HepG2 (cell line): ENCODE data around the gene KCNJ6. TPM values are rescaled to one million over a fixed set of nuclear protein-coding genes. Genes with fewer than 3 reads are reported as not detected.

ENCODE experiments used
- ARNT ChIP-seq: fragments of 450-650 bp; IDR thresholded peaks from 2 replicates; pipeline ENCODE4 v1.6.1; 2017
- CSRNP2 ChIP-seq: sonication (generic); formaldehyde crosslinking; conservative IDR thresholded peaks from 2 replicates; pipeline ENCODE4 v1.8.0; 2022; ENCODE audit warnings: low read depth, missing genetic modification reagents
- DDIT3 ChIP-seq: sonication (generic); formaldehyde crosslinking; IDR thresholded peaks from 2 replicates; pipeline ENCODE4 v1.4.0; 2020; ENCODE audit warnings: mild to moderate bottlenecking, missing genetic modification reagents
- GLMP ChIP-seq: sonication (generic); formaldehyde crosslinking; IDR thresholded peaks from 2 replicates; pipeline ENCODE4 v1.9.0; 2021; ENCODE audit warnings: missing genetic modification reagents, mild to moderate bottlenecking, borderline replicate concordance
- HNRNPK ChIP-seq: fragments of 200-400 bp; formaldehyde crosslinking; IDR thresholded peaks from 2 replicates; pipeline ENCODE4 v1.6.1; 2018; ENCODE audit warnings: low read length, low read depth, moderate library complexity, mild to moderate bottlenecking; ENCODE audit not compliant: poor library complexity, severe bottlenecking
- KDM6A ChIP-seq: IDR thresholded peaks from 2 replicates; pipeline ENCODE4 v1.6.1; 2016; ENCODE audit warnings: low read depth
- PAX8 ChIP-seq: sonication (generic); formaldehyde crosslinking; IDR thresholded peaks from 2 replicates; pipeline ENCODE4 v1.8.0; 2022; ENCODE audit warnings: mild to moderate bottlenecking, missing genetic modification reagents, borderline replicate concordance
- REST ChIP-seq, 2 experiments: IDR thresholded peaks; 2 replicates each; pipeline ENCODE4 v1.6.1; 2011 to 2012; ENCODE audit warnings: low read length in 2 of 2, borderline replicate concordance in 1 of 2, low read depth in 1 of 2, mild to moderate bottlenecking in 1 of 2, moderate library complexity in 1 of 2
- REXO4 ChIP-seq: sonication (generic); formaldehyde crosslinking; IDR thresholded peaks from 2 replicates; pipeline ENCODE4 v1.8.0; 2022; ENCODE audit warnings: missing genetic modification reagents, mild to moderate bottlenecking, borderline replicate concordance
- RNF219 ChIP-seq: sonication (generic); formaldehyde crosslinking; IDR thresholded peaks from 2 replicates; pipeline ENCODE4 v1.5.0; 2020; ENCODE audit warnings: mild to moderate bottlenecking, missing genetic modification reagents
- ZNF138 ChIP-seq: sonication (generic); formaldehyde crosslinking; IDR thresholded peaks from 2 replicates; pipeline ENCODE4 v1.5.0; 2020; ENCODE audit warnings: mild to moderate bottlenecking, low read depth, missing genetic modification reagents
- ZNF281 ChIP-seq: sonication (generic); formaldehyde crosslinking; IDR thresholded peaks from 2 replicates; pipeline ENCODE4 v1.4.0; 2020; ENCODE audit warnings: missing genetic modification reagents, borderline replicate concordance
- ZNF44 ChIP-seq: sonication (generic); formaldehyde crosslinking; IDR thresholded peaks from 2 replicates; pipeline ENCODE4 v1.5.1; 2020; ENCODE audit warnings: mild to moderate bottlenecking, missing genetic modification reagents
- ZNF567 ChIP-seq: sonication (generic); formaldehyde crosslinking; IDR thresholded peaks from 2 replicates; pipeline ENCODE4 v1.8.1; 2023; ENCODE audit warnings: mild to moderate bottlenecking, missing genetic modification reagents, borderline replicate concordance
- ZNF580 ChIP-seq: IDR thresholded peaks from 2 replicates; pipeline ENCODE4 v1.6.1; 2016; ENCODE audit warnings: low read depth, borderline replicate concordance
- polyA plus RNA-seq, 8 experiments: library from polyadenylated mRNA; depleted of rRNA in 3 of 8; stranded (reverse) in 7 of 8; unstranded in 1 of 8; fragments of >200 nt; fragmentation: Illumina TruSeq in 4 of 8; extraction: Trizol in 4 of 8; gene quantifications; 2 replicates each; pipeline versions ENCODE4 v1.2.1 to v1.2.3, GENCODE V29; 2011 to 2016; ENCODE audit warnings: low read depth in 4 of 8, missing spikeins in 1 of 8, mixed read lengths in 1 of 8; ENCODE audit not compliant: insufficient read depth in 1 of 8
- total RNA-seq, 5 experiments: library from RNA; depleted of rRNA; stranded (reverse); fragments of >200 nt; fragmentation: Illumina TruSeq; extraction: Trizol; gene quantifications; 2 replicates each; pipeline ENCODE4 v1.2.3, GENCODE V29; 2016; ENCODE audit warnings: low read depth in 1 of 5

KCNJ6 gene
- total and polyA plus RNA-seq, 2 of the 13 experiments (the other 11 are each of a cell fraction or from before 2014, with no cell fraction given), result not detected

- TF ChIP-seq RNF219 (CRISPR knock-in tag) (no peak), ARNT (no peak), PAX8 (CRISPR knock-in tag) (no peak), REXO4 (CRISPR knock-in tag) (no peak), KDM6A (CRISPR knock-in tag) (no peak), ZNF138 (CRISPR knock-in tag) (no peak), HNRNPK (peak; percentile 88), ZNF567 (CRISPR knock-in tag) (no peak), CSRNP2 (CRISPR knock-in tag) (no peak), ZNF281 (CRISPR knock-in tag) (no peak), GLMP (CRISPR knock-in tag) (no peak), ZNF580 (CRISPR knock-in tag) (no peak), ZNF44 (no peak), DDIT3 (CRISPR knock-in tag) (no peak), REST (IDR thresholded peaks at IDR 0.05; ENCODE audit: borderline replicate concordance in 1 of 2, low read depth in 1 of 2, low read length in 2 of 2) (no peak)
Observed at GRCh38 chr21:37711836-37712568, 204.3 kb downstream of the KCNJ6 start (continued).
